ENCODE results near the gene SAP25. TPM values are rescaled to one million over a fixed set of nuclear protein-coding genes. Genes with fewer than 3 reads are reported as not detected.

Gene SAP25
- total and polyA plus RNA-seq, 2 donors (not counting 1 experiment from before 2014, with no cell fraction given) = 51.7 to 71.9 TPM

DNA sequence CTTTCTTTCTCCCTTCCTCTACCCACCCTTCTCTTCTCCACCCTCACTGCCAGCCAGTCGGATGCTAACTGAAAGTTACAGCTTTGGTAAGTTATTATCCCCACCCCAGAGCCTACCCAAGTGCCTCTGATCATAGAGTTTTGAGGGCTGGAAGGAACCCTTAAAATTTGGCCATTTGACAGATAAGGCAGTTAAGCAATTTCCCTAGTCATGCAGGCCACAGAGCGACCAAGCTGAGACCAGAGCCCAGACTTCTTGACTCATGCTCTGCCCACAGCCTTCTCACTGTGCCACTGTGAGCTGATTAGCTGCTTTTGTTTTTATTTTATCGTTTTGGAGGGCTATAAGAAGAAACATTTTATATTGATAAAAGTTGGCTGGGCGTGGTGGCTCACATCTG, 17.2 kb downstream of the SAP25 start:
- CTCF ChIA-PET = interaction anchor here (0.9 to 3.9 kb wide), 4 partner anchors 14 to 149 kb away, joined by 3 to 21 read pairs (median 4); no protein-coding TSS in a partner anchor
- POLR2A ChIA-PET = no interaction called here
- H3K9ac ChIP-seq (ENCODE audit: low read length) = no peak overlapping the region

DNA sequence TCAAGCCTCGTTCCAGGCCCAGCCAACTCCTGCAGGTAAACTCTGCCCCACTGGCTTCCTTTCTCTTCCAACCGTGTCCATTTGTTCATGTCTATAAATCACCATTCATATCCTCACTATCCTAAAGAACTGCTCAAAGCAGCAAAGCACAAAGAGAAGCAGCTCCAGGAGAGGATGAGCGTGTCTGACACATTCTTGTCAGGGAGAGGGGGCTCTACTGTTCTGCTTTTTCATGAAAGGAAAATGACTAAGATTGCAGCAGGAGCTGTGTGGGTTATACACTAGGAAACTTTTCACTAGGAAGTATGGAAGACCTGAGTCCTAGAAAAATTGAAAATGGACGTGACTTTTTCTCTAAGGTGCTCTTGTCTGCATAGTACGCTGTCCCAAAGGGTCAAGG, 18.0 kb downstream of the SAP25 start:
- no peak for ATAC-seq (ENCODE audit: low read depth)
- H3K27me3 Mint-ChIP-seq = no peaks in the 10 kb centered on the region

More for the DNA sequence above, 17.2 kb downstream of the SAP25 start:
- Histone ChIP-seq H2AFZ (ENCODE audit: insufficient read depth, low read depth, low read length, poor library complexity, severe bottlenecking) (no peak overlapping the region), H3K27ac (ENCODE audit: low read length in 2 of 2) (no peak overlapping the region), H3K4me1 (ENCODE audit: control insufficient read depth in 2 of 2, insufficient read depth in 2 of 2, low read length in 2 of 2) (peaks cover 3 to 5% of the 10 kb centered on the region in 2 donors), H4K20me1 (ENCODE audit: control insufficient read depth, insufficient read depth, low read length, poor library complexity, severe bottlenecking) (no peaks in the 10 kb centered on the region), H3K36me3 (replicated peaks in 1 of 2; ENCODE audit: control extremely low read depth in 1 of 2, control insufficient read depth in 1 of 2, extremely low read depth in 1 of 2, insufficient read depth in 2 of 2, low read length in 1 of 2) (peaks cover 0 to 20% of the 10 kb centered on the region in 2 experiments), H3K79me2 (ENCODE audit: control insufficient read depth, insufficient read depth, low read length) (no peaks in the 10 kb centered on the region), H3K4me3 (ENCODE audit: control extremely low read depth in 1 of 5, extremely low read depth in 1 of 5, insufficient read depth in 1 of 5, low read depth in 2 of 5, low read length in 4 of 5) (no peak overlapping the region), H3K9me3 (ENCODE audit: control extremely low read depth in 1 of 3, control insufficient read depth in 2 of 3, insufficient read depth in 1 of 3, low read length in 2 of 3) (no peaks in the 10 kb centered on the region), H3K27me3 (replicated peaks in 1 of 4; ENCODE audit: control extremely low read depth in 1 of 4, control insufficient read depth in 3 of 4, insufficient read depth in 4 of 4, low read length in 3 of 4) (no peaks in the 10 kb centered on the region), H3K4me2 (replicated peaks; ENCODE audit: low read depth, low read length, poor library complexity, severe bottlenecking) (no peak overlapping the region)
- ATAC-seq (ENCODE audit: low read depth) = no peak
- Mint-ChIP-seq H3K9me3 (ENCODE audit: insufficient read depth) (no peaks in the 10 kb centered on the region), H3K4me1 (peaks cover 5% of the 10 kb centered on the region), H3K4me3 (no peak overlapping the region), H3K27ac (no peak overlapping the region), H3K27me3 (no peaks in the 10 kb centered on the region)
- intact Hi-C loops (cut with micrococcal nuclease) = no loop called here
- WGBS (ENCODE audit: insufficient coverage) = 64% methylated on average over 3 of the region's 4 CpGs
- DNase-seq = no peak
- TF ChIP-seq, protein P1, sequence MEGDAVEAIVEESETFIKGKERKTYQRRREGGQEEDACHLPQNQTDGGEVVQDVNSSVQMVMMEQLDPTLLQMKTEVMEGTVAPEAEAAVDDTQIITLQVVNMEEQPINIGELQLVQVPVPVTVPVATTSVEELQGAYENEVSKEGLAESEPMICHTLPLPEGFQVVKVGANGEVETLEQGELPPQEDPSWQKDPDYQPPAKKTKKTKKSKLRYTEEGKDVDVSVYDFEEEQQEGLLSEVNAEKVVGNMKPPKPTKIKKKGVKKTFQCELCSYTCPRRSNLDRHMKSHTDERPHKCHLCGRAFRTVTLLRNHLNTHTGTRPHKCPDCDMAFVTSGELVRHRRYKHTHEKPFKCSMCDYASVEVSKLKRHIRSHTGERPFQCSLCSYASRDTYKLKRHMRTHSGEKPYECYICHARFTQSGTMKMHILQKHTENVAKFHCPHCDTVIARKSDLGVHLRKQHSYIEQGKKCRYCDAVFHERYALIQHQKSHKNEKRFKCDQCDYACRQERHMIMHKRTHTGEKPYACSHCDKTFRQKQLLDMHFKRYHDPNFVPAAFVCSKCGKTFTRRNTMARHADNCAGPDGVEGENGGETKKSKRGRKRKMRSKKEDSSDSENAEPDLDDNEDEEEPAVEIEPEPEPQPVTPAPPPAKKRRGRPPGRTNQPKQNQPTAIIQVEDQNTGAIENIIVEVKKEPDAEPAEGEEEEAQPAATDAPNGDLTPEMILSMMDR (IDR thresholded peaks at IDR 0.05) = no peak
- TF ChIP-seq EZH2 (IDR thresholded peaks at IDR 0.05; ENCODE audit: borderline replicate concordance, insufficient read depth, low read depth, low read length, poor library complexity, severe bottlenecking) = no peak

More for the DNA sequence above, 18.0 kb downstream of the SAP25 start:
- Histone ChIP-seq H3K27ac (ENCODE audit: low read length in 2 of 2) (no peak overlapping the region), H3K36me3 (replicated peaks in 1 of 2; ENCODE audit: control extremely low read depth in 1 of 2, control insufficient read depth in 1 of 2, extremely low read depth in 1 of 2, insufficient read depth in 2 of 2, low read length in 1 of 2) (peaks cover 0 to 18% of the 10 kb centered on the region in 2 experiments), H3K4me2 (replicated peaks; ENCODE audit: low read depth, low read length, poor library complexity, severe bottlenecking) (no peak overlapping the region), H3K27me3 (replicated peaks in 1 of 4; ENCODE audit: control extremely low read depth in 1 of 4, control insufficient read depth in 3 of 4, insufficient read depth in 4 of 4, low read length in 3 of 4) (no peaks in the 10 kb centered on the region), H4K20me1 (ENCODE audit: control insufficient read depth, insufficient read depth, low read length, poor library complexity, severe bottlenecking) (no peaks in the 10 kb centered on the region), H2AFZ (ENCODE audit: insufficient read depth, low read depth, low read length, poor library complexity, severe bottlenecking) (no peak overlapping the region), H3K9me3 (ENCODE audit: control extremely low read depth in 1 of 3, control insufficient read depth in 2 of 3, insufficient read depth in 1 of 3, low read length in 2 of 3) (no peaks in the 10 kb centered on the region), H3K9ac (ENCODE audit: low read length) (no peak overlapping the region), H3K79me2 (ENCODE audit: control insufficient read depth, insufficient read depth, low read length) (peaks cover 3% of the 10 kb centered on the region), H3K4me3 (ENCODE audit: control extremely low read depth in 1 of 5, extremely low read depth in 1 of 5, insufficient read depth in 1 of 5, low read depth in 2 of 5, low read length in 4 of 5) (no peak overlapping the region), H3K4me1 (ENCODE audit: control insufficient read depth in 2 of 2, insufficient read depth in 2 of 2, low read length in 2 of 2) (peaks cover 4 to 9% of the 10 kb centered on the region in 2 donors)
- CTCF ChIA-PET = interaction anchor here (0.8 to 1.4 kb wide), 5 partner anchors 11 to 136 kb away, joined by 3 to 6 read pairs (median 3); no protein-coding TSS in a partner anchor
- peaks cover 5% of the 10 kb centered on the region for H3K4me1 Mint-ChIP-seq
- WGBS (ENCODE audit: insufficient coverage) = 94% methylated on average over 5 of the region's 5 CpGs
- H3K4me3 Mint-ChIP-seq = no peak overlapping the region
- TF ChIP-seq, protein P1 (IDR thresholded peaks at IDR 0.05) = no peak
- no peak for TF ChIP-seq EZH2 (IDR thresholded peaks at IDR 0.05; ENCODE audit: borderline replicate concordance, insufficient read depth, low read depth, low read length, poor library complexity, severe bottlenecking)
- no peak for DNase-seq
- intact Hi-C loops (cut with micrococcal nuclease) = no loop called here
- no peaks in the 10 kb centered on the region for H3K9me3 Mint-ChIP-seq (ENCODE audit: insufficient read depth)
- H3K27ac Mint-ChIP-seq = no peak overlapping the region
- POLR2A ChIA-PET = interaction anchor here (0.6 kb wide), 1 partner anchor 256 kb away, joined by 3 read pairs; no protein-coding TSS in a partner anchor
